Stimulated activated CD8-positive, alpha-beta memory T cell treated with anti-CD3 and anti-CD28 coated beads, Interleukin-12 subunit alpha, Interleukin-12 subunit beta, amount 100 ng/mL, for 24 hours (primary cell): ENCODE data around the gene OBP2B.

Source experiments
- DNase-seq: peaks from one replicate; pipeline ENCODE4 v3.0.0-alpha.2; 2020; ENCODE audit errors: extremely low read depth

Gene OBP2B

DNA sequence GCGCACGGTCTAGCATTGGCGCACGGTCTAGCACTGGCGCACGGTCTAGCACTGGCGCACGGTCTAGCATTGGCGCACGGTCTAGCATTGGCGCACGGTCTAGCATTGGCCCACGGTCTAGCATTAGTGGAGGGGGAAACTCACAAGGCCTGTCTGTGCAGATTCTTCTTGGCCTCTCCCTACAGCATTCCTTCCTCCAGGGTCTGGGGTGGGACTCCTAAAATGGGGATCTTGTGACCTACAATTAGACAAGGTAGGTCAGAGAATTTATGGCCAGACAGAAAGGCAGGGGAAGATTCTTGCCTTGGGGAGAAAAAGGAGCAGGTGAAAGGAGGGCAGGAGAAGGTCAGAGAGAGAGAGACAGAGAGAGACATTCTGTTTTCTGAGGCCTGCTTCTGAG, 39.9 kb downstream of the OBP2B start:
- no peak for DNase-seq

DNA sequence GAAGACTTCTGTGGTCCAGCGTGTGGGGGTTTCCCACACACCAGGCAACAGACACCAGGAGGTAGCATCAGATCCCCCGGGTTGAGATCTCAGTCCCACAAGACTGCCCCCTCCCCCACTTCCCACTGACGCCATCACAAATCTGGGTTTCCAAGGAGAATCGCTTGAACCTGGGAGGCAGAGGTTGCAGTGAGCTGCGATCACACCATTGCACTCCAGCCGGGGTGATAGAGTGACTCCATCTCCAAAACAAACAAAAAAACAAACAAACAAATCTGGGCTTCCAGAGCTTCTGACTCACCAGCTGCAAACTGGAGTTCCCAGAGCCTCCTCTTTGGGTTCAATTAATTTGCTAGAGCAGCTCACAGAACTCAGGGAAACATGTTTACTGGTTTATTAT, 40.6 kb downstream of the OBP2B start:
- no peak for DNase-seq

DNA sequence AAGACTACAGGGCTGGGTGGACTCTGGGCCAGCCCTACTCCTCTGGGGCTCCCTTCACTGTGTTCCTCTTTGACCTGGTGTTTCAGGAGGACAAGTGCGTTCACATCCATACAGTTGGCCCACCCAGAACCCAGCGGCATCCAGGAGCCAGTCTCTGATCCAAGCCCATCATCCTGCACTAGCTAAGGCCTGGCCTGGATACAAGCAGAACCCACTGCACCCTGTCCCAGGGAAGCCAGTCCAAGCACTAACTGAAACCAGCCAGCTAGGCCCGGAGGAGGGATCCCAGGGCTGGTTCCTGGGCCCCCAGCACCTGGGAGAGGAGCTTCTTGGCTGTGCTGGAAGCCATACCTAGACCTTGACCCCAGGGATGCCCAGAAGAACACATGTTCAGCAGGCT, 41.3 kb downstream of the OBP2B start:
- DNase-seq, result no peak

DNA sequence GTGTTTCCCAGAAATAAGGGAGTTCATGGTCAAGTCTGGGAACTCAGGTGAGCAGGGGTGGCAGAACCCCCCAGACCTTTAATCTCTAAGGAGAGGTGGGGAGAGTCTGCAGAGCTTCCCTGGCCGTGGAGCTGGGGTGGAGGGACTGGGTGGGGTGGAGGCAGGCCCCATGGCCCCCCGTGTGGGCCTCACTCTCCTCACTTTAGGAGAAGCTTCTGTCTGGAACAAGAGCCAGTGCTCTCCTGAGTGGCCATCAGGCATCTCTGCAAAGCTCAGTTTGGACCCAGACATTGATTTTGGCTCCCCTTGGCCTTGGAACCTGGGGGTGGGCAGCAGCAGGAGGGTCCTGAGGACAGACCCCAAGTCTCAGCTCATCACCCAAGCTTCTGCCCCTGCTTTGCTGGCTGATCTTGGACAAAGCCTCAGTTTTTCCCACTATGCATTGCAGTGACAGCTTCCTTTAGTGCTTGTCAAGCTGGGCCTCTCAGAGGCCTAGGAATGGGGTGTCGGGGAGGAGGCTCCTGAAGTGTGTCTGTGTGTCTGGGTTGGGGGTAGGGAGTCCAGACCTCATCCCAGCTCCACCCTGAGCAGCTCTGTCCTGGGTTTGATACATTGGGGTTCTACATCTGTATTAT, 41.8 kb downstream of the OBP2B start:
- DNase-seq, result no peak

DNA sequence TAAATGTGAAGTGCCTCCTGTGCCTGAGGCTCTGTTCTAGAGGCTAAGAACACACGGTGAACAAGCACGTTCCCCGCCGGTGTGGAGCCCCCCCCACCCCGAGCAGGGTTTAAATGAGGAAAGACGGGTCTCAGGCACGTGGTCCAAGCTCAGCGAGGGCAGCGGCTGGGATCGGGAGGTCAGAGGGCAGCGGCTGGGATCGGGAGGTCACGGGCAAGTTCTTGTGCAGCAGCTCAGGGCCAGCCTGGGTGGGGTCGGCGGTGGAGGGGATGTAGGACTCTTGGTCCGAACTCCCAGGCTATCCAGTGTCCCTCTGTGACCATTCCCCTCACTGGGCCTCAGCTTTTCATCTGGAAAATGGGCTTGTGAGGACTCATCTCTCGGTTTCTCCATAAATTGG, 42.7 kb downstream of the OBP2B start:
- no peak for DNase-seq

DNA sequence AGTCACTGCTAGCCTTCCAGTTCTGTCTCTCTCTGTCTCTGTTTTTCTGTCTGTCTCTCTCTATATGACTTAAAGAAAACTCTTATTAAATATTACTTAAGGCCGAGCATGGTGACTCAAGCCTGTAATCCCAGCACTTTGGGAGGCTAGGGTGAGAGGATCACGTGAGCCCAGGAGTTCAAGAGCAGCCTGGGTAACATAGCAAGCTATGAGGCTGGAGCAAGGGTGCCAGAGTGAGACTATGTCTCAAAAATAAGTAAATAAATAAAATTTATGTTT, 43.7 kb downstream of the OBP2B start:
- no peak for DNase-seq

DNA sequence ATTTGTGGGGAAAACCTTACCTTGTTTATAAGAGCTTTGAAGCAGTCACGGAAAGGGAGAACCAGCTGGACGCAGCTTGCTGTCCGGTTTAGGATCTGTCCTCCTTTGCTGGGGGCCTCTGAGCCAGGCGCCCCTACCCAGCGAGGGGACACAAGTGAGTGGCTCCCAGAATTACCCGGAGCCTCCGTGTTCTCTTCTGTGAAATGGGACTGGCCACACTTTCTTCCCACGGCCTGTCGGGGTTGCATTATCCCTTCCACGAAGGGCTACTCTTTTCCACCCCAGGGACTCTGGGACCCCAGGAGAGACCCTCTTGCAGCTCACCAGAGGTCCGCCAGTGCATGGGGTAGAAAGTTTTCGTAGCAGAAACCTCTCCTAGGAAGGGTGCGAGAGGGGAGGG, 44.9 kb downstream of the OBP2B start:
- DNase-seq, result no peak

DNA sequence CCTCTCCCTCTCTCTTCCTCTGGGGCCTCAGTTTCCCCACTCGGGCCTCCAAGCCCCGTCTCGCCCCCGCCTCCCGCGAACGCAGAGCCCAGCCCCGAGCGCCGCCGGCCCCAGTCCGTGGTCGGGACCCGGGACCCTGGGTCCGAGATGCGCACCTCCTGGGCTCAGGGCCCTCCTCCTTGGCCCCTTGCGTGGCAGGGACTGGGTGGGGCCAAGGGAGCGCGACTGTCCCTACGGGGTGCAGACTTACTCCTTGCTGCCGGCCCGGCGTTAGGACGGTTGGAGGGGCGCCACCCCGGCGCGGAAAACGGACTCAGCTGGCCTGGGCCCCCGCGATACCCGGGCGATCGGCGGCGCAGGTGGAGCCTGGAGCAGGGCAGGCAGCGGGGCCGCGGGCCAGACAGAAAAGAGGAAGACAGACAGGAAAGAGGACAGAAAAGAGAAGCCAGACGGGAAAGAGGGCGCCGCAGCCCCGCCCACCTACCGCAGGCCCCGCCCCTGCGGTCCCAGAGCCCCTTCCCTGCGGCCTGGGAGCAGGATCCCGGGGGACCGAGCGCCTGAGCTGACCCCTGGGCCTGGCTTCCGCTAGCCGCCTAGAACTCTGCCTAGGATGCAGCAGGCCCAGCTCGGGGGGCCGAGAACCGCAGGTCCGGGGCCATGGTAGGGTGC, 45.4 kb downstream of the OBP2B start, which contains the start of gene GBGT1:
GBGT1 (minus strand) TSS at position 411 of the 669 bp plus-strand sequence. CDS start 1,502 bp downstream, outside the sequence.
- no peak for DNase-seq

DNA sequence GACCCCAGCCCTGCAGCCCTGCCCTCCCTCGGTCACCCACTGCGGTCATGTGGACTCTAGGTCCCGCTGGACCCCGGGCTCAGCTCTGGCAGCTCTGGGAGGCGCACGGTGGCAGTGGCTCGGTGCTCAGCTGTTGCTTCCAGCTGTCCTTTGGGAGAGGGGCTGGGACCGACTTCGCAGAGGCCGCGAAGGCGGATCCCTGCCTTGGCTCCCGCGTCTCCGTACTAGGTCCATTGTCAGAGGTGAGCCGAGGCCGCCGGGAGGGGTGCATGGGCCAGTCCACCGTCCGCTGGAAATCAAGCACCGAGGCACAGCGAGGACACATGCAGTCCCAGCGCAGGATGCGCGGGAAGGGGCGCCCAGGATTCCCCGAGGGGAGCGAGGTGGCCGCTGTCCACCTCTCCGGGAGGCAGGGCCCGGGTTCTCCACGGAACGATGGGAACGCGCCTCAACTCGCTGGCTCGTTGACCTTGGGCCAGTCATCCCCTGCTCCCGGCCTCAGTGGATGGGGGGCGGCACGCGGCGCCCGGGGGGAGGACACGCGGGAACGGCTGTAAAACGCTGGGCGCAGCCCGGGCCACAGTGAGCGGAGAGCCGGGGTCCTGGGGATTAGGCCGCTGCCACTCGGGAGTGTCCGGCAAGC, 46.1 kb downstream of the OBP2B start:
- no peak for DNase-seq

DNA sequence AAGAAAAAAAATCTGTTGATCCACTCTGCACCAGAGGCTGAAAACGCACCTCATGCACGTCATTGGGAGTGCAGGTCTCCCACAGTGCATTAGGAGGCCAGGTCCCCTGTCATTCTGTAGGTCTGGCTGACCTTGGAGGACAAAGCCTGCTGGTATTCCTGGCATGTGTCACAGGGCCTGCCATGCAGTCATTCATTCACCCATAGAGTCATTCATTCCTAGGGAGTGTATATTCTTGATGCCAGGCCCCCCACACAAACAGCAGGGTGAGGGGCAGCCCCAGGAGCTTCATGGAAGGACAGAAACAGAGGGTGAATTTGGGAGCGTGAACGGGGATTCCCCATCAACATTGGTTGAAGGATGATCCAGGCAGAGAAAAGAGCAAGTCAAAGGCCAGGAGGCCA, 47.5 kb downstream of the OBP2B start:
- no peak for DNase-seq

DNA sequence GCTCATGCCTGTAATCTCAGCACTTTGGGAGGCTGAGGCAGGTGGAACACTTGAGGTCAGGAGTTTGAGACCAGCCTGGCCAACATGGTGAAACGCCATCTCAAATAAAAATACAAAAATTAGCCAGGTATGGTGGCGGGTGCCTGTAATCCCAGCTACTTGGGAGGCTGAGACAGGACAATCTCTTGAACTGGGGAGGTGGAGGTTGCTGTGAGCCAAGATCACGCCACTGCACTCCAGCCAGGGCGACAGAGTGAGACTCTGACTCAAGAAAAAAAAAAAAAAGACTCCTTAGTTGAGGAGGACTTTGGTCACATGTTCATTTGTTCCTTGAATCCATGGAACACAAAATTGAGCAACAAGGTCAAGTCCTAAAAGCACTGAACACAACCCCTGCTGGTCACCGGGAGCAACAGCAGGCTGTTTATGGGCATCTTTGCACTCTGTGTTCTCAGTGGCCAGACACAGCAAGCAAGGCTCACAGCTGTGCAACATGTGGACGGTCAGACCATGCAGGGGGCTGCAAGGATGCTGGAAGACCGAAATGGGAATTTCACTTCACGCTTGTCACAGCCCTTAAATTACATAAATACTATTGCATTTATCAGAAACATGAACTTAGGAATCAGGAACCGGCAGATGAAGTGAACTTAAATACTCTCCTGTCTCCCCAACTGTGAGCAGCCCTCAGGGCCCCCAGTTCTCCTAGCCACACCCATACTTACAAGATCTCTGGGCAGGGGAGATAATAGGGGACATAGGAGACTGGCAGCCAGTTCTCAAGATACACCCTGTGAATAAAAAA, 48.1 kb downstream of the OBP2B start:
- DNase-seq, result no peak

DNA sequence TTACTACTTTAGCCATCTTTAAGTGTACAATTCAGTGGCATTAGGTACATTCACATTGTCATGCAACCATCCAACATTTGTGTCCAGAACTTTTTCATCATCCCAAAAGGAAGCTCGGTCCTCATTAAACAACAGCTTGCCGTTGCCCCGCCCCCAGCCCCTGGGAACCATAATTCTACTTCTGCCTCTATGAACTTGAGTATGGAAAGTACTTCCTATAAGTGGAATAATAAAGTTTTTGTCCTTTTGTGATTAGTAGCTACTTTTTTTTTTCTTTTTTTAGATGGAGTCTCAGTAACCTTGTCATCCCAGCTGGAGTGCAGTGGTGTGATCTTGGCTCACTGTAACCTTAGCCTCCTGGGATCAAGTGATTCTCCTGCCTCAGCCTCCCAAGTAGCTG, 50.4 kb downstream of the OBP2B start:
- no peak for DNase-seq
